HG02973 (cell line): ENCODE results near the gene IL17REL.

ENCODE experiments used
- ATAC-seq: cut with Tn5 transposase; IDR thresholded peaks from one replicate; pipeline ENCODE4 v1.9.1; 2021; ENCODE audit warnings: moderate library complexity; ENCODE audit not compliant: unreplicated experiment

Gene IL17REL

GRCh38 chr22:50008151-50009040, 4.2 kb downstream of the IL17REL start:
- ATAC-seq: no peak

DNA sequence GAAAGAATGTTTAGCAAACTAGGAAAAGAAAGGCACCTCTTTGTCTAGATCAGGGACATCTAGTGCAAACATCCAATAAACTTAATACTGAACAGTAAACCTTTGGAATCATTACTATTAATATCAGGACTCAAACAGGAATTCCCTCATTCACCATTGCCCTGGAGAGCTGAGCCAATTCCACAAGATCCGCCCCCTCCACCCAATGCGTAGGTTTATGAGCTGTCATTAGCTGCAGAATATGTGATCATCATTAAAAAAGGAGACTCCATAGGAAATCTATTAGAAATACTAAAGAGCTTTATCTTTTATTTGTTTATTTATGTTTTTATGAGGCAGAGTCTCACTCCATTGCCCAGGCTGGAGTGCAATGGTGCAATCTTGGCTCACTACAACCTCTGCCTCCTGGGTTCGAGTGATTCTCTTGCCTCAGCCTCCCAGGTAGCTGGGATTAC, 5.5 kb downstream of the IL17REL start:
- ATAC-seq: no peak

DNA sequence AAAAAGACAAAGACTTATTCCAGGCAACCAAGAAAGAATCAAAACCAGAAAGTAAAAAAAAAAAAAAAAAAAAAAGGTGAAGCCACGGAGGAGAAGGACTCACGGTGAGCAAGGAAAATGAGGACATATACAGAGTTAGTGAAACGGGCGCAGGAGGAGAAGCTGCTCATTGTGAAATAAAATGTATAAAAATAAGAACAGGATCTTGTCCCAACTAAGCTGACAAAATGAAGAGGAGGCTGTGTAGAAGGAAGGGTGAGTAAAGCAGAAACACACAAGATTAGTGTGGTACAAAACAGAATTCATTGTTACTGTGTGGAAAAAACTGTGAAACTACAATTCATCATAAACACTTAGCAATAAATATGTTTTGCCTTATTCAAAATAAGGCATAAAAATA, 7.6 kb downstream of the IL17REL start:
- no peak for ATAC-seq

GRCh38 chr22:50002791-50003190, 9.8 kb downstream of the IL17REL start:
- no peak for ATAC-seq

- ATAC-seq: no peak
These were observed 11.0 kb downstream of the IL17REL start for GRCh38 chr22:50001388-50002231.

GRCh38 chr22:50000587-50001387, 11.8 kb downstream of the IL17REL start:
- ATAC-seq: no peak

DNA sequence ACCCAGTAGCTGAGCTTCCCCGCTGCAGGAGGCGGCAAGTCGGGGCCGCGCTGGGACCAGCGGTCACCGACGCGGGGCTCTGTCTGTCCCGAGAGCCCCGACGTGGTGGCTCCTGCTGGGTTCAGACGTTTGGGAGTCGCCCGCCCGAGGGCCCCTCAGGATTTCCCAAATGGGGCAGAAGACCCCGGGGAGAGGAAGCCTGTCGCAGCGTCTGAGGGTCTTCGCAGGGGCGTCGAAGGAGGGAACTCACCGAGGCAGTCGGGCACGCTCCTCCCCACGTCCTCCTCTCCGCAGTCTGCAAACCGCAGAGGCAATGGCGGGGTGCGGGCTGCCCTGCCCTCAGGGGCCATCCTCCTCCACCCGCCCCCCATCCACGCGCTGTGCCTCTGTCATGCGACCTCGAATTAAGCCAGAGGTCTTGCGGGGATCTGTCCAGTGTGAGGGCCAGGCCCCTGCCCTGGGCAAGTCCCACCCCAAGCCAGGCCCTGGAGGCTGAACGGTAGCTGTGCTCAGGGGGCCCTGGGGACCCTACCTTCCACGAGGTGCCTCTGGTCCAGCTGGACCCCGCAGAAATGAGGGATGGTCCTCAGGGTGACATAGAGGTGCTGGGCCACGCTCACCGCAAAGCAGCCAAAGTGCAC, 12.5 kb downstream of the IL17REL start:
- ATAC-seq: no peak

- no peak for ATAC-seq
These were observed 13.3 kb downstream of the IL17REL start for GRCh38 chr22:49999063-49999945.

DNA sequence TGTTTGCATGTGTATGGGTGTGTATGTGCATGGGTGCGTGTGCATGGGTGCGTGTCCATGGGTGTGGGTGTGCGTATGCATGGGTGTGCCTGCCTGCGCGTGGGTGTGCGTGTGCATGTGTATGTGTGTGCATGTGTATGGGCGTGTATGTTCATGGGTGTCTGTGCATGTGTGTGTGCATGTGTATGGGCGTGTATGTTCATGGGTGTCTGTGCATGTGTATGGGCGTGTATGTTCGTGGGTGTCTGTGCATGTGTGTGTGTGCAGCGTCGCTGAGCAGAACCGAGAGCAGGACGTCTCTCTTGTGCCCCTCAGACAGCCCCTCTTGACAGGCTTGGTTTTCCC, 13.9 kb downstream of the IL17REL start:
- ATAC-seq: no peak

GRCh38 chr22:49997932-49998717, 14.4 kb downstream of the IL17REL start:
- ATAC-seq: no peak

- no peak for ATAC-seq
These were observed 15.3 kb downstream of the IL17REL start for GRCh38 chr22:49997251-49997599.

DNA sequence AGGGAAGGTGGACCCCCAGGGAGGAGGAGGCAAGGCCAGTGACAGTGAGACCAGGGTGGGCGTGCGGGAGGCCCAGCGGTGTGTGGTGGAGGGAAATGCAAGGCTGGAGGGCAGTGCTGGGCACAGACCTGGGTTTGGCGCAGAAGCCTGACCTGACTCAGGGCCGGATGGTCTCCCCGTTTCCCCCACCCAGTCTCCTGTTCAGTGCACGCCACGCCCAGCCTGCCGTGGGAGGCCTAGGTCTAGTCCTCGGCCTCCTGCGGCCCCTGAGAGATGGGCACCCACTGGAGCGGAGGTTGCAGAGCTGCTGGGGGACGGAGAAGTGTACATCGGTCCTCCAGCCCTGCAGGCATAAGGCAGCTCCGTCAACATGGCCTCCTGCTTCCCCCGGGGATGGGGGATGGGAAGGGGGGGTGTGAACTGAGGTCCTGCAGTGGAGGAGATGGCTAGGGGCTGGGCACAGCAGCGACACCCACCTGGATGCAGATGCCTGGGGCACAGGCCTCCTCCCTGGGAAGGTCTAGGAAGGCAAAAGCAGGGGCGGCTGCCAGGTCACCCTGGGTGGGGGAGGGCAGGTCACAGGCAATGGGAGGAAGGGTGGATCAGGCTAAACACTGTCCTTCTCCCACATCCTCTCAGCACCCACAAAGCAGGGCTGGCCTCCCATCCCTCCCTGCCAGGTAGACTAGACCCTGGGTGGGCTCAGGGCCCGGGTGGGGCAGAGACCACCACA, 15.9 kb downstream of the IL17REL start:
- ATAC-seq: no peak

GRCh38 chr22:49996119-49996517, 16.4 kb downstream of the IL17REL start:
- ATAC-seq: no peak

DNA sequence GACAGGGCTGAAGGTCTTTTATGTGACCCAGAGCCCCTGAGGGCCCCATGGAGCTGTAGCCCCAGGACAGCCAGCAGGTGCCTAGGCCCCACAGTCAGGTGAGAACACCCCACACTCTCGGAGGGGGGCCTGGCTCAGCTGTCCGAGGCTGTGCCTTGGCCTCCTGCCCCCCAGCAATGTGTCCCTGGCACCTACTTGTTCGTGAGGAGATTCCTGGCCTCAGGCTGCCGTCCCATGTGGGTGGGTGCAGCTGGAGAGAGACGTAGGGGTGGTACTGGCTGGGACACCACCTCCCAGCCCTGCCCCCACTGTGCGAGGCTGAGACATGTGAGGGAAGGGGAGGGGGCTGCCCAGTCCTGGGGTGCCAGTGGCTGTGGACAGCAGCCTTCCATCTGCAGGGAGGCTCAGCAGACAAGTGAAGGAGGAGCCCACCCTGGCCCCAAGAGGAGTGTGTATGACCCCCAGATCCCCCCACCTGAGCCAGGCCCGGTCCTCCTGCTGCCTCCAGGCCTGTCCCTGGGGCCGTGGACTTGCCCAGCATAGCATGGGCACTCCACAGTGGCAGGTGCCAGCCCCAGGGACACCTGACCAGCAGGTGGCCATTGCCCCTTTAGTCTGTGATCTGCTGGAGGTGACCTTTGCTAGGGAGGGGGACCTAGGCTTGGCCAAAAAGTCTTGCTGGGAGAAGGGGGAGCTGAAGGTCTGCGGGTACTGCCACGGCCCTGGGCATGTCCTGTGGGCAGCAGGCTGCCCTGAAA, 17.0 kb downstream of the IL17REL start:
- no peak for ATAC-seq

GRCh38 chr22:49995041-49995360, 17.6 kb downstream of the IL17REL start:
- no peak for ATAC-seq

DNA sequence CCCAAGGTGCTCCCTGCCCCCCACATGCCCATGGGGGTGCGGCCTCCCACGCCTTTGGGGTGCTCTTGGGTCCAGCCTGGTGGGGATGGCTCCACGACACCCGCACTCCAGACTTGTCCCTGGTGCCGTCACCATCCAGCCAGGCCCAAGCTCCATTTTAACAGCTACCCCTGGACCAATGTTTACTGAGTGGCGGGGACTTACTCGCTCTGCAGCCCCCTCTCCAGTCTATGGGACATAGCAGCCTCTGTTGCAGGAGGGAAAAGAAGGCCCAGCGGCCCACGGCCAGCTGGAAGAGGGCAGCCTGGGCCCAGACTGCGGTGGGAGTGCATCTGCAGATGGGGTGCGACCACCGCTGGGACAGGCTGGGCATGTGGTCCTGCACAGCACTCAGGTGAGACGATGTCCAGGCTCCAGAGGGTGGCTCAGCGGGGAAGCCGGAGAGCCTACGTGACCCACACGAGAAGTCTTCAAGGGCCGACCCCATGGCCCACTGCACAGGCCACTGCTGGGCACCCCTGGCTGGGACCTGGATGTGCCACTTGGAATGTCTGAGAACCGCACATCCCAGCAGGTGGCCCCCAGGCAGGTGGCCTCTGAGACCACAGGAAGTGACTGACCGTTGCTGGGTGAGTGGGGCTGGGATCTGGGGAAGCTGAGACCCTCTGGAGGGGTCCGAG, 18.1 kb downstream of the IL17REL start:
- no peak for ATAC-seq

GRCh38 chr22:49993649-49994360, 18.8 kb downstream of the IL17REL start:
- no peak for ATAC-seq
